AG20443 (cell line): ENCODE data around the gene CUL7.
A peak's percentile ranks its signal among the peaks of the same experiment; 100 is the strongest.
"Not testable (repeated sequence)": the region's sequence is repeated elsewhere in the genome, so short reads cannot be mapped to it uniquely, and the experiment has no call there.

ENCODE experiments used
- DNase-seq: peaks from one replicate; pipeline ENCODE4 v3.0.0; 2012; ENCODE audit warnings: low spot score, mixed read lengths

Gene CUL7

GRCh38 chr6:43045371-43045930, 8.2 kb downstream of the CUL7 start:
- DNase-seq = no peak

GRCh38 chr6:43043310-43043709, 10.3 kb downstream of the CUL7 start:
- DNase-seq = no peak

GRCh38 chr6:43041475-43041874, 12.2 kb downstream of the CUL7 start:
- DNase-seq = not testable (repeated sequence)

GRCh38 chr6:43040542-43041257, 13.0 kb downstream of the CUL7 start:
- DNase-seq = no peak

DNA sequence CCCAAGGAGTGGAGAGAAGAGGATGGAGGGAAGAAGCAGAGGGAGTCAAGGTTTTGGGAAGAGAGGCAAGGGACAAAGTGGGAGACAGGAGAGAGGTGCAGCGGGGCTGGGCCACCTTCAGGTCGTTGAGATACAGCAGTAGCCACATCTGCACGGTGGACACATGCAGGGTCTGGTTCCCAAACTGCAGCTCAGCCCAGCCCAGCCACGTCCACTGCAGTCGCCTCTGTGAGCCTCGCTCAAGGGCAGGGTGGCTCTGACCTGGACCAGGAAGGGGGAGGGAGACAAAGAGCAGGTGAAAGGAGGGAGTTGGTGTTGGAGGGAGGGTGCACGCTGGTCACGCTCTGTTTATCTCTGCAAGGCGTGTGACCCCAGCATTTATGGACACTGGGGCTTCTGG, 14.9 kb downstream of the CUL7 start:
- DNase-seq = no peak

DNA sequence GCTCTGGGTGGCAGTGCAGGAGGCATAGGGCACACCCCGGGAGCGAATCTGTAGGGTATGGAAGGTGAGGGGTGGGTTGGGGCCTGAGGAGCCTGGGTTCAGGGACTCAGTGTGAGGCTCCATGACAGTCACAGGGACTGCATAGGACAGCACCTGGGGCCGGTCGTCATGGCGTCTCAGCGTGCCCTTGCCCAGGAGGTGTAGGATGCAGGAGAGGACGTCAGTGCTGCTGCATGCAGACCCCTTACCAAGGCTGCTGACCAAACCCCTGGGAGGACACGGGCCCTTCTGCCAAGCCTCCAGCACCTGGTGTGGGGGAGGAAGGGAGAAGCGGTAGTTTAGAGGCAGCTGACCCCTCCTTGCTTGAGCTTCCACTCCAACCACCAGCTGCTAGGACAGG, 15.9 kb downstream of the CUL7 start:
- no peak for DNase-seq

GRCh38 chr6:43037197-43037596, 16.5 kb downstream of the CUL7 start:
- DNase-seq = no peak

DNA sequence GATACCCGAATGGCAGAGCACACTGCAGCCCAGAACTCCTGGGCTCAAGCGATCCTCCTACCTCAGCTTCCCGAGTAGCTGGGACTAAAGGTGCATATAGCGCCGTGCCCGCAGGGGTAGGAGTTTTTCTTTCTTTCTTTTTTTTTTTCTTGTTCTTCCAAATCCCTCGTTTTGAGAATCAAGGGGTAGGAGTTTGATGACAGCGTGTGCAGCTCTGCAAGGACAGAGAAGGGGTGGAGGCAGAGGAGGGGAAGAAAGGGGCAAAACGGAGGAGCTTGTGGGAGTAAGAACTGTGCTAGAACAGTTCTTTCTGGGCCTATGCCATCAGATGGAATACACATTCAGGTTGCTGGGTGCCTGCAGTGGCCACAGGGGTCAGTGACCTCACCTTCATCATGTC, 16.9 kb downstream of the CUL7 start:
- no peak for DNase-seq

DNA sequence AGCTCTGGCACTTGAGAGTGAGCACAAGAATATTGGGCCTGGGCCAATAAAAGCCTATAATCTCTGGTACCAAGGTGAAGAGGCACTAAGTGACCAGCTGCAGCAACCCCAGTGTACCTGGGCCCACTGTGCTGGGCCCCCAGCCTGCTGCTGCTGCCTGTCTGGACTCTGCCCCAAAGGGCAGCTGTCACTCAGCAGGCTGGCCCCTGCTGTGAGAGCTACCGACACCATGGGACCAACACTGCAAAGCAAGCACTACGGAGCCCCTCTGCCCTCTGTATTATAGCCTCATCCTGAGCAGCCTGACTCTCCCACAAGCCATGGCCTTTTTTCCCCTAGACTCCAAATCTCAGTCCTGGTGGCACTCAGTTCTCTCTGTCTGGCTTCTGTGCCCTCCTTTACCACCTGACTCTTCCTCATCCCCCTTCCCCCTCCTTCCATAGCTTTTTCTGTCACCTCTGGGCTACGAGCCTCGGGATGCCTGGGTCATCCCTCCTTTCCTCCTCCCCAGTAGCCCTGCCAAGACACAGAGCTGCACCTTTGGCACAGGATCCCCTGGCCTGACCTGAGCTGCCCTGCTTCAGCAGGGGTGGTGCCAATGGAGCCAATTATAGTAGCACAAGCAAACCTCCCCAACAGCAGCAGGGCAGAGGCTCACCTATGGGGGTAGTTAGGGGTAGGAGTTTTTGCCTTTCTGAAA, 18.0 kb downstream of the CUL7 start:
- no peak for DNase-seq

DNA sequence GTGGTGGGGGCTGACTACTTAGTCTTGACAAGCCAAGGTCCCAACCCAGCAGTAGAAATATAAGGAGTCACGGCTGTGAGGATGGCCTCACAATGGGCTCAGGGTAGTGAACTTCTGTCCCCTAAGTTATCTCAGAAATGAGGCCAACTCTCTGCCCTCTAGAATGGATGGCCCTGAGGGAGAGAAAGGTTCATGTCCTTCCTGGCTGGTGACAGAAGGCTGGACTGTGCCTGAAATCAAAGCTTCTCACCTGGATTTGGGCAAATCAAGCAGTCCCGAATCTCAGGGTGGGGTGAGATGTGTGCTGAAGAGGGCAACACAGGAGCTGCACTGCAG, 19.5 kb downstream of the CUL7 start:
- DNase-seq = no peak

- no peak for DNase-seq
These were observed 20.0 kb downstream of the CUL7 start for GRCh38 chr6:43033496-43034189.

GRCh38 chr6:43032326-43032725, 21.3 kb downstream of the CUL7 start:
- no peak for DNase-seq

DNA sequence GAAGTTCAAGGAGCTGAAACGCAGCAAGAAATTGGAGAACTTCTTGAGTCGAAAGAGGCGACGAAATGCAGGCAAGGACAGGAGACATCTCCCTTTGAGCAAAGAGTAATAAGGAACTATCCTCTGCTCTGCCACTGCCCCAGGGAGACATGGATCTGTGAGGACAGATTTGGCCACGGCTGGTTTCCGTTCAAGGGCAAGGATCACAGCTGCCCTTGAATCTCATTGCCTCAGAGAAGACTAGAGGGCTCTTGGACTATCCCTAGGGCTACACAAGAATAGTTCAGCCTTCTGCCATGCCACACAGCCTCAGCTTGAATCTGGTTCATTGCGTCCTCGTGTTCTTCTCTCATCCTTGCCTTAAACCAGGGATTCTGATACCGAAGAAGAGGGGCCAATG, 24.5 kb downstream of the CUL7 start:
- DNase-seq = no peak

DNA sequence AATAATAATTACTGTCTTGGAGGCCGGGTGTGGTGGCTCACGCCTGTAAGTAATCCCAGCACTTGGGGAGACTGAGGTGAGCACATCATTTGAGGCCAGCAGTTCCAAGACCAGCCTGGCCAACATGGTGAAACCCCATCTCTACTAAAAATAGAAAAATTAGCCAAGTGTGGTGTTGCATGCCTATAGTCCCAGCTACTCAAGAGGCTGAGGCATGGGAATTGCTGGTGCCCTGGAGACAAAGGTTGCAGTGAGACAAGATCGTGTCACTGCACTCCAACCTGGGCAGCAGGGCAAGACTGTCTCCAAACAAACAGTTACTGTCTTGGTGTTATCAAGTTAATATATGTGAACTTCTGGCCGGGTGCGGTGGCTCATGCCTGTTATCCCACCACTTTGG, 27.3 kb downstream of the CUL7 start:
- no peak for DNase-seq

DNA sequence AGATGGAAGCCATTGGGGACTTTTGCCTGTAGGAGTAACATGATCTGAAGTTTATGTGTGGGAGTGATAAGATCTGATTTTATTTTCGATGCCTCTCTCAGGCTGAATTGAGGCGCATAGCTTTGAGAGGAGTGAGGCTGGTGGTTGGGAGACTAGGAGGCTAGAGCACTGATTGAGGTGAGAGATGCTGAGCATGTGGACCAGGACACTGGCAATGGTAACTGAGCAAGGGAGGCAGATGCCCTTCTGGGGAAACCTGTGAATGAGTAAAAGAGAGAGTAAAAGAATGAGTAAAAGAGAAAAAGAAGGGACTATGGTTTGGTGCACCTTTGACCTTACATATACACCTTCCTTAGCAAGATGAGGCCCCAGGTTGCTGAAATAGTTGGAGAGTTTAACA, 29.2 kb downstream of the CUL7 start:
- no peak for DNase-seq

GRCh38 chr6:43021270-43022047, 32.2 kb downstream of the CUL7 start, which contains the start of gene RRP36:
Gene RRP36 (plus strand): TSS chr6:43021623. CDS start chr6:43021655, 32 bp downstream.
- DNase-seq = peak; percentile 92

DNA sequence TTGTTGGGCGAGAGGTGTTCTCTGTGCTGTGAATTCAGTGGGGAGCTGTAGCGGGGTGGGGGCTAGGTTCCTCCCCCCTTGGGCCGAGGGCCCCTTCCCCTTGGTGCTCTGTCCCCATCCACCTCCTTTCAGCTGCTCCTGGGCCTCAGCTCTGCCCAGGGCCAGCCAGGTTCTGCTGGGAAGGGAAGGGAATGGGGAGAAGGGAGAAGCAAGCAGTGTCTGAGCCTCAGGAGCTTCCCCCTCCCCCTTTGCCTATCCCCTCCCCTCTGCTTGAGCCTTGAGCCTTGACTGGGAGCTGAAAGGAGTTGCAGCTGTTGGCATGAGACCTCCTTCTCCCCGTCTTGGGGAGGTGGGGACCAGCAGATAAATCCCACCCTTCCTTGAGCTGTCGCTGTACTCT, 32.8 kb downstream of the CUL7 start:
- DNase-seq = no peak

GRCh38 chr6:43020052-43020705, 33.5 kb downstream of the CUL7 start:
- no peak for DNase-seq

DNA sequence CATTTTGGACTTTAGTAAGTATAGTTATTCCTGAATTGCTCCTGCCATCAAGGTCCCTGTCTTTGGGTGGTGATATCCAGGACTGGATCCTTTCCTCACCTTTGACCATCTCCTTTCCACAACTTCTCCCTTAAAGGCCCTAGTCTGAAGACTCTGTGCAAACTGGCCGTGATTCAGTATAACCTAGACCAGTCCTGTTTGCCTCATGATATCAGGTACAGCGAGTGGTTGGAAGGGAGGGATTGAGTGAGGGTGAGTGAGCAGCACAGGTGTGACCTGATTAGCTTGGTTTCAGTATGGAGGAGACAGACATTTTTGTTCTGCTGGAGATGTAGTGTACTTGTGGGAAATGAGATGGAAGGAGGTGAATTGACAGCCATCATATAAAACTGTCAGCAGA, 34.5 kb downstream of the CUL7 start:
- no peak for DNase-seq

GRCh38 chr6:43016943-43017334, 36.7 kb downstream of the CUL7 start:
- no peak for DNase-seq

- no peak for DNase-seq
These were observed 37.3 kb downstream of the CUL7 start for GRCh38 chr6:43016176-43016942.
